GM12801 (cell line): Measurements from ENCODE around the gene CYP11A1.
A peak's percentile ranks its signal among the peaks of the same experiment; 100 is the strongest.

Experiments
- CTCF ChIP-seq: IDR thresholded peaks from one replicate; pipeline ENCODE4 v1.5.1; 2011; ENCODE audit warnings: control low read depth; ENCODE audit not compliant: insufficient read length; ENCODE audit errors: extremely low read depth

CYP11A1 gene

GRCh38 chr15:74380361-74381189 is 13.1 kb upstream of the CYP11A1 start:
- TF ChIP-seq CTCF: no peak

- TF ChIP-seq CTCF: no peak
Measured at GRCh38 chr15:74378848-74379247, 11.4 kb upstream of the CYP11A1 start.

- no peak for TF ChIP-seq CTCF
Measured at GRCh38 chr15:74377831-74378766, 10.7 kb upstream of the CYP11A1 start.

- no peak for TF ChIP-seq CTCF
Measured at GRCh38 chr15:74376825-74377581, 9.6 kb upstream of the CYP11A1 start.

GRCh38 chr15:74376226-74376625 is 8.8 kb upstream of the CYP11A1 start:
- TF ChIP-seq CTCF: no peak

- TF ChIP-seq CTCF: peak; percentile 80
Measured at GRCh38 chr15:74375303-74375693, 7.9 kb upstream of the CYP11A1 start.
